SU-DHL-6 (cell line): ENCODE data around the gene RASAL3.

ENCODE experiments used
- CTCF ChIP-seq: fragments of 200-600 bp; sonication (generic); IDR thresholded peaks from one replicate; pipeline ENCODE4 v1.5.1; 2017; ENCODE audit warnings: antibody characterized with exemption, mild to moderate bottlenecking, low read length, moderate library complexity; ENCODE audit not compliant: insufficient read depth, poor library complexity, severe bottlenecking
- EZH2phosphoT487 ChIP-seq: fragments of 200-600 bp; sonication (generic), shearing (Covaris generic); conservative IDR thresholded peaks from 2 replicates; pipeline ENCODE4 v1.6.1; 2018; ENCODE audit warnings: mild to moderate bottlenecking, antibody characterized with exemption, low read length, moderate library complexity, mixed read lengths

GRCh38 chr19:15437355-15438123, 26.8 kb downstream of the RASAL3 start:
- TF ChIP-seq CTCF (no peak), EZH2phosphoT487 (no peak)
